Activated B cell treated with CpG ODN at 0.5 μM for 24 hours (primary cell): ENCODE data around the gene HADHB. TPM values are rescaled to one million over a fixed set of nuclear protein-coding genes. Genes with fewer than 3 reads are reported as not detected.

Experiments
- ATAC-seq: fragments of 200-7000 bp; cut with Tn5 transposase; one replicate; pipeline ENCODE4 v1.10.0; 2021; ENCODE audit warnings: low read depth, mild to moderate bottlenecking, moderate library complexity
- CTCF ChIA-PET: fragments of 350-600 bp; sonication (Branson Sonifier 250); formaldehyde crosslinking; loops from one replicate; lab custom pipeline; 2021; ENCODE audit warnings: antibody characterized with exemption; lab: Charles Lee
- POLR2A ChIA-PET: fragments of 350-600 bp; sonication (Branson Sonifier 250); formaldehyde crosslinking; loops from one replicate; lab custom pipeline; 2021; ENCODE audit warnings: antibody characterized with exemption; lab: Charles Lee
- DNase-seq: peaks from one replicate; pipeline ENCODE4 v3.0.0; 2022
- H3K27ac Mint-ChIP-seq: one replicate; pipeline ENCODE4 v1.8.0; 2020; ENCODE audit warnings: mixed read lengths
- H3K27me3 Mint-ChIP-seq: one replicate; pipeline ENCODE4 v1.8.0; 2021; ENCODE audit warnings: mixed read lengths
- H3K36me3 Mint-ChIP-seq: one replicate; pipeline ENCODE4 v1.8.0; 2021; ENCODE audit warnings: low read depth, mixed read lengths
- H3K4me1 Mint-ChIP-seq: one replicate; pipeline ENCODE4 v1.8.0; 2021; ENCODE audit warnings: mixed read lengths
- H3K4me3 Mint-ChIP-seq: one replicate; pipeline ENCODE4 v1.8.0; 2020; ENCODE audit warnings: mild to moderate bottlenecking, mixed read lengths
- H3K9me3 Mint-ChIP-seq: one replicate; pipeline ENCODE4 v1.8.0; 2020; ENCODE audit warnings: mixed read lengths
- intact Hi-C: fragments of 100-400 bp; cut with micrococcal nuclease; formaldehyde crosslinking; loops from one replicate; pipeline ENCODE4 v1.15.1; 2024
- total RNA-seq: library from RNA; stranded (reverse); gene quantifications from 2 replicates; pipeline ENCODE4 v1.2.3, GENCODE V29; 2022
- TF ChIP-seq, protein P1 (sequence below): fragments of 200-600 bp; IDR thresholded peaks from one replicate; pipeline ENCODE4 v1.8.0; 2022; ENCODE audit warnings: antibody characterized with exemption, mild to moderate bottlenecking

The HADHB gene
- total RNA-seq, 1 donor from 2014 or later, result 65.6 TPM

DNA sequence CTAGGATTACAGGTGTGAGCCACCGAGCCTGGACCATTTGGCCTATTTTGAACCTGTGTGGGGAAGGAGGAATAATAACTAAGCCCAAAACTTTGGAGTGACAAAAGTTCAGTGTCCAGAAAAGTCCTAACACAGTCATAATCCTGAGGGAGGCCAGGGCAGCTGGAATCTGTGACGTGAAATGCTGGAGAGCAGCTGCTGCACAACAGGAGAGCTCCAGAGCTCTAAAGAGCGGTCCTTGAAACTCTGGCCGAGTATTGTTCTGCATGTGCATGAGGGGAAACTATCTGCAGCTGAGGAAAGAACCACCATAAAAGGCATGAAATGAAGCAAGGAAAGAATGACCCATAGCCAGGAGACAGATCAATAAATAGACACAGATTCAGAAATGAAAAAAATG is 28.2 kb upstream of the HADHB start:
- Mint-ChIP-seq H3K27me3 (no peaks in the 10 kb centered on the region), H3K4me3 (no peak overlapping the region), H3K4me1 (no peaks in the 10 kb centered on the region), H3K36me3 (peaks cover 79% of the 10 kb centered on the region), H3K9me3 (no peaks in the 10 kb centered on the region), H3K27ac (no peak overlapping the region)
- TF ChIP-seq, protein P1, sequence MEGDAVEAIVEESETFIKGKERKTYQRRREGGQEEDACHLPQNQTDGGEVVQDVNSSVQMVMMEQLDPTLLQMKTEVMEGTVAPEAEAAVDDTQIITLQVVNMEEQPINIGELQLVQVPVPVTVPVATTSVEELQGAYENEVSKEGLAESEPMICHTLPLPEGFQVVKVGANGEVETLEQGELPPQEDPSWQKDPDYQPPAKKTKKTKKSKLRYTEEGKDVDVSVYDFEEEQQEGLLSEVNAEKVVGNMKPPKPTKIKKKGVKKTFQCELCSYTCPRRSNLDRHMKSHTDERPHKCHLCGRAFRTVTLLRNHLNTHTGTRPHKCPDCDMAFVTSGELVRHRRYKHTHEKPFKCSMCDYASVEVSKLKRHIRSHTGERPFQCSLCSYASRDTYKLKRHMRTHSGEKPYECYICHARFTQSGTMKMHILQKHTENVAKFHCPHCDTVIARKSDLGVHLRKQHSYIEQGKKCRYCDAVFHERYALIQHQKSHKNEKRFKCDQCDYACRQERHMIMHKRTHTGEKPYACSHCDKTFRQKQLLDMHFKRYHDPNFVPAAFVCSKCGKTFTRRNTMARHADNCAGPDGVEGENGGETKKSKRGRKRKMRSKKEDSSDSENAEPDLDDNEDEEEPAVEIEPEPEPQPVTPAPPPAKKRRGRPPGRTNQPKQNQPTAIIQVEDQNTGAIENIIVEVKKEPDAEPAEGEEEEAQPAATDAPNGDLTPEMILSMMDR, result no peak
- ATAC-seq (no peak), DNase-seq (no peak)
- intact Hi-C loops, result no loop called here
- ChIA-PET CTCF (no interaction called here), POLR2A (no interaction called here)

DNA sequence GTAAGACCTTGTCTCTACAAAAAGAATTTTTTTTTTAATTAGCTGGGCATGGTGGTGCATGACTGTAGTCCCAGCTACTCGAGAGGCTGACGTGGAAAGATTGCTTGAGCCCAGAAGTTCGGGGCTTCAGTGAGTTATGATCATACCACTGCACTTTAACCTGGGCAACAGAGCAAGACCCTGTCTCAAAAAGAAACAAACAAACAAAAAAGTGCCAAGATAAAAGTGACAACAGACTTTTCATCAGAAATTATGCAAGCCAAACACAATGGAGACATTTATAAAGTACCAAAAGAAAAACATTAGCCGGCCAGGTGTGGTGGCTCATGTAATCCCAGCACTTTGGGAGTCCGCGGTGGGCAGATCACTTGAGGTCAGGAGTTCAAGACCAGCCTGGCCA is 27.0 kb upstream of the HADHB start:
- intact Hi-C loops, result no loop called here
- Mint-ChIP-seq H3K4me1 (no peaks in the 10 kb centered on the region), H3K9me3 (no peaks in the 10 kb centered on the region), H3K27me3 (no peaks in the 10 kb centered on the region), H3K27ac (no peak overlapping the region), H3K36me3 (peaks cover 79% of the 10 kb centered on the region), H3K4me3 (no peak overlapping the region)
- ChIA-PET CTCF (no interaction called here), POLR2A (no interaction called here)
- DNase-seq (no peak), ATAC-seq (no peak)
- TF ChIP-seq, protein P1, result no peak

DNA sequence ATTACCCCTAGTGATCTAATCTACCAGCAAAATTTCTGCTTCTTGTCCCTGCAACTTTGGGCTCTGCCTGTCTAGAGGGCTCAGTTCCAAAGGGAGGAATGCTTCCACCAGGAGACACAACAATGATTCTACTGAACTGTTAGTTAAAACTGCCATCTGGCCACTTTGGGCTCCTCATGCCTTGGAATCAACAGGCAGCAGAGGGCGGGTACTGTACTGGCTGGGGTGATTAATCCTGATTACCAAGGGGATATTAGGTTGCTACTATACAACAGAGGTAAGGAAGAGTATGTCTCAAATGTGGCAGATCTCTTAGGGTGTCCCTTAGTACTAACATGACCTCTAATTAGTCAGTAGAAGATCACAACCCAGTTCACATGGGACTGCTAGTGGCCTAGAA is 21.7 kb upstream of the HADHB start:
- Mint-ChIP-seq H3K4me3 (no peak overlapping the region), H3K4me1 (no peaks in the 10 kb centered on the region), H3K27me3 (no peaks in the 10 kb centered on the region), H3K9me3 (no peaks in the 10 kb centered on the region), H3K27ac (no peak overlapping the region), H3K36me3 (peaks cover 74% of the 10 kb centered on the region)
- ChIA-PET POLR2A (no interaction called here), CTCF (no interaction called here)
- DNase-seq (no peak), ATAC-seq (no peak)
- intact Hi-C loops, result no loop called here
- TF ChIP-seq, protein P1, result no peak

DNA sequence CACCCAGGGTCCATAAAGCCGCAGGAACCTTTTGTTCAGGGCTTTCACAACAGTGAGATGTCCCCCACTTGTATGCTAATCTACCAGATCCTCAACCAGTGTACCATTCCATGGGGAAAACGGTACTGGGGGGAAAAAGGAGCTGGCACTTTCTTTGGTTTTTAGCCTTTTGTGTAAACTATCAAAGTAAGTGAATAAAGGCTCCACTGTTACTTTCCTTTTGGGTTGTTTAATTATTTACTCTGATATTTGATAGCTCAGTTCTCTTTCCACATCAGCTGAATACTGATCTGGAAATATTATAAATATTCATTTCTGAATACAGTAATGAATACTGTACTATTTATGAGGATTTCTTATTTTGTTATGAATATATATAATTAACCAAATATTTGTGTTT is 20.6 kb upstream of the HADHB start:
- intact Hi-C loops, result no loop called here
- H3K27ac Mint-ChIP-seq, result no peak overlapping the region
- ChIA-PET CTCF (no interaction called here), POLR2A (no interaction called here)
- DNase-seq, result no peak
- H3K9me3 Mint-ChIP-seq, result no peaks in the 10 kb centered on the region
- H3K4me1 Mint-ChIP-seq, result no peaks in the 10 kb centered on the region
- ATAC-seq, result no peak
- peaks cover 78% of the 10 kb centered on the region for H3K36me3 Mint-ChIP-seq
- TF ChIP-seq, protein P1, result no peak
- H3K27me3 Mint-ChIP-seq, result no peaks in the 10 kb centered on the region
- no peak overlapping the region for H3K4me3 Mint-ChIP-seq

DNA sequence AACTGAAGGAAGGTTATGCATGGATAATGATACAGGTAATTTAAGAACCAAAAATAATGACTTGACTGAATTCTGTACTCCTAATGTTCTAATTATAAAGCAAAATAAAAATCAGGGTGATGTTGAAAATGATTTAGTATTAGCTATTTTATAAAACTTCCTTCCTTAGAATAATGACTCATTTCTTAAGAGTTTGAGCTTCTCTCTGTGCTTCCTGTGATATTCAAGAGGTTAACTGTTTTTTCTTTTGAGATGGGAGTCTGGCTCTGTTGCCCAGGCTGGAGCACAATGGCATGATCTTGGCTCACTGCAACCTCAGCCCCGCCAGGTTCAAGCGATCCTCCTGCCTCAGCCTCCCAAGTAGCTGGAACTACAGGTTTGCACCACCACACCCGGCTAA is 15.1 kb upstream of the HADHB start:
- Mint-ChIP-seq H3K27me3 (no peaks in the 10 kb centered on the region), H3K36me3 (peaks cover 82% of the 10 kb centered on the region), H3K4me1 (no peaks in the 10 kb centered on the region), H3K4me3 (no peak overlapping the region), H3K9me3 (no peaks in the 10 kb centered on the region), H3K27ac (no peak overlapping the region)
- TF ChIP-seq, protein P1, result no peak
- no peak for ATAC-seq
- intact Hi-C loops, result no loop called here
- no peak for DNase-seq
- ChIA-PET CTCF (no interaction called here), POLR2A (interaction anchor here (0.6 kb wide), 1 partner anchor 33 kb away, joined by 3 read pairs; no protein-coding TSS in a partner anchor)
